Sigmoid colon (tissue), 7 donors: ENCODE results near the gene MAD1L1. TPM values are rescaled to one million over a fixed set of nuclear protein-coding genes. Genes with fewer than 3 reads are reported as not detected.

Source experiments
- DNase-seq: peaks from one replicate; pipeline ENCODE4 v3.0.0-alpha.2; 2019
- H3K27ac ChIP-seq, 4 donors: fragments of 200-600 bp; sonication (generic); one replicate each; pipeline ENCODE4 v1.5.1; 2016 to 2019; ENCODE audit warnings: mild to moderate bottlenecking in 1 of 4
- H3K27me3 ChIP-seq, 3 donors: fragments of 200-600 bp; sonication (generic); one replicate each; pipeline ENCODE4 v1.5.1; 2019; ENCODE audit warnings: mild to moderate bottlenecking in 1 of 3
- H3K36me3 ChIP-seq, 4 donors: fragments of 200-600 bp; sonication (generic); one replicate each; pipeline ENCODE4 v1.5.1; 2016 to 2019
- H3K4me1 ChIP-seq, 4 donors: fragments of 200-600 bp; sonication (generic); one replicate each; pipeline ENCODE4 v1.5.1; 2017 to 2019
- H3K4me3 ChIP-seq, 4 donors: fragments of 200-600 bp; sonication (generic); one replicate each; pipeline ENCODE4 v1.5.1; 2017 to 2019; ENCODE audit warnings: mild to moderate bottlenecking in 2 of 4, moderate library complexity in 1 of 4
- H3K9me3 ChIP-seq, 4 donors: fragments of 200-600 bp in 3 of 4; sonication (generic) in 3 of 4; one replicate each; pipeline versions ENCODE4 v1.5.1 to v1.6.1; 2013 to 2019
- CTCF ChIP-seq, 4 experiments: fragments of 450-650 bp in 3 of 4; fragments of 200-600 bp in 1 of 4; IDR thresholded peaks; one replicate each; pipeline ENCODE4 v1.5.1; 2016 to 2019; ENCODE audit warnings: antibody characterized with exemption in 4 of 4, mild to moderate bottlenecking in 3 of 4, moderate library complexity in 2 of 4
- EP300 ChIP-seq, 4 donors: sonication (generic); formaldehyde crosslinking; IDR thresholded peaks; one replicate each; pipeline ENCODE4 v1.6.1; 2017; ENCODE audit warnings: antibody characterized with exemption in 4 of 4
- POLR2A ChIP-seq, 2 donors: fragments of 450-650 bp; IDR thresholded peaks; one replicate each; pipeline ENCODE4 v1.6.1; 2016; ENCODE audit warnings: antibody characterized with exemption in 2 of 2, mild to moderate bottlenecking in 2 of 2, moderate library complexity in 2 of 2
- POLR2AphosphoS5 ChIP-seq, 4 donors: sonication (generic); formaldehyde crosslinking; IDR thresholded peaks; one replicate each; pipeline ENCODE4 v1.6.1; 2017; ENCODE audit warnings: antibody characterized with exemption in 4 of 4
- WGBS, 2 donors: extraction: QIAGEN DNeasy Blood & Tissue Kit; methylation state at CpG; one replicate each; pipeline ENCODE4 v1.1.7; 2013; 5-methylcytosine and 5-hydroxymethylcytosine counted together
- intact Hi-C: fragments of 100-400 bp; cut with DNase I; formaldehyde crosslinking; loops from one replicate; pipeline ENCODE4 v1.15.1; 2023
- polyA plus RNA-seq, 3 donors: library from polyadenylated mRNA; stranded (reverse); fragments of 200-250 nt; gene quantifications; one replicate each; pipeline ENCODE4 v1.2.3, GENCODE V29; 2013
- total RNA-seq, 4 donors: library from RNA; depleted of rRNA; stranded (reverse); fragments of >200 nt; gene quantifications; one replicate each; pipeline ENCODE4 v1.1.0, GENCODE V29; 2016
- donor health status: healthy with polysubstance abuse.
- donor health status: Bipolar disorder and iron deficiency.
- donor health status: healthy.

MAD1L1 gene
- total and polyA plus RNA-seq, 7 donors: 10.2 to 38.4 (median 20.6) TPM

GRCh38 chr7:2217716-2218443 is 14.9 kb downstream of the MAD1L1 start:
- Histone ChIP-seq H3K36me3 (peaks cover 0 to 87% (median 30%) of the 10 kb centered on the region in 4 donors), H3K4me3 (no peak overlapping the region), H3K27ac (no peak overlapping the region), H3K9me3 (no peaks in the 10 kb centered on the region), H3K4me1 (no peaks in the 10 kb centered on the region), H3K27me3 (no peaks in the 10 kb centered on the region)
- no peak for TF ChIP-seq CTCF (IDR thresholded peaks at IDR 0.05)
- no peak for TF ChIP-seq EP300 (IDR thresholded peaks at IDR 0.05)
- no peak for TF ChIP-seq POLR2A (IDR thresholded peaks at IDR 0.05)
- DNase-seq: no peak
- WGBS, 2 donors: 90 to 96% methylated on average over 19 of the region's 19 CpGs
- intact Hi-C loops: no loop called here

- no peaks in the 10 kb centered on the region for H3K9me3 ChIP-seq
- H3K27me3 ChIP-seq: no peaks in the 10 kb centered on the region
- DNase-seq: no peak
- no peak overlapping the region for H3K27ac ChIP-seq
- H3K36me3 ChIP-seq: peaks cover 0 to 87% (median 36%) of the 10 kb centered on the region in 4 donors
- H3K4me3 ChIP-seq: no peak overlapping the region
- intact Hi-C loops: no loop called here
- no peaks in the 10 kb centered on the region for H3K4me1 ChIP-seq
- WGBS, 2 donors: 86 to 91% methylated on average over 10 of the region's 10 CpGs
- TF ChIP-seq CTCF (IDR thresholded peaks at IDR 0.05) (no peak), EP300 (IDR thresholded peaks at IDR 0.05) (no peak), POLR2AphosphoS5 (IDR thresholded peaks at IDR 0.05) (no peak), POLR2A (IDR thresholded peaks at IDR 0.05) (no peak)
Observed at GRCh38 chr7:2217206-2217605, 15.5 kb downstream of the MAD1L1 start.

- H3K4me3 ChIP-seq: no peak overlapping the region
- 96% methylated on average over 17 of the region's 17 CpGs for WGBS, 2 donors
- peaks cover 0 to 85% (median 31%) of the 10 kb centered on the region in 4 donors for H3K36me3 ChIP-seq
- H3K27me3 ChIP-seq: no peaks in the 10 kb centered on the region
- H3K27ac ChIP-seq: no peak overlapping the region
- H3K4me1 ChIP-seq: no peaks in the 10 kb centered on the region
- intact Hi-C loops: no loop called here
- H3K9me3 ChIP-seq: no peaks in the 10 kb centered on the region
- no peak for TF ChIP-seq POLR2A (IDR thresholded peaks at IDR 0.05)
- TF ChIP-seq EP300 (IDR thresholded peaks at IDR 0.05): no peak
- no peak for TF ChIP-seq POLR2AphosphoS5 (IDR thresholded peaks at IDR 0.05)
- TF ChIP-seq CTCF (IDR thresholded peaks at IDR 0.05): no peak
- no peak for DNase-seq
Observed at GRCh38 chr7:2215851-2216250, 16.9 kb downstream of the MAD1L1 start.

- no peak overlapping the region for H3K4me3 ChIP-seq
- no peaks in the 10 kb centered on the region for H3K27me3 ChIP-seq
- TF ChIP-seq CTCF (IDR thresholded peaks at IDR 0.05) (no peak), EP300 (IDR thresholded peaks at IDR 0.05) (no peak), POLR2AphosphoS5 (IDR thresholded peaks at IDR 0.05) (no peak), POLR2A (IDR thresholded peaks at IDR 0.05) (no peak)
- intact Hi-C loops: no loop called here
- peaks cover 0 to 3% (median 0%) of the 10 kb centered on the region in 4 donors for H3K4me1 ChIP-seq
- no peak overlapping the region for H3K27ac ChIP-seq
- no peaks in the 10 kb centered on the region for H3K9me3 ChIP-seq
- H3K36me3 ChIP-seq: peaks cover 0 to 82% (median 28%) of the 10 kb centered on the region in 4 donors
- WGBS, 2 donors: 91 to 94% methylated on average over 9 of the region's 9 CpGs
- DNase-seq: no peak
Observed at GRCh38 chr7:2214636-2215035, 18.1 kb downstream of the MAD1L1 start.
